DMS 273 (cell line): Measurements from ENCODE around the gene CMA1.
A peak's percentile ranks its signal among the peaks of the same experiment; 100 is the strongest.
"Not testable (repeated sequence)": the region's sequence is repeated elsewhere in the genome, so short reads cannot be mapped to it uniquely, and the experiment has no call there.

Experiments used
- DNase-seq: peaks from one replicate; lab custom pipeline; 2025; ENCODE audit not compliant: unreplicated experiment; lab: John Stamatoyannopoulos, UW

The CMA1 gene, protein sequence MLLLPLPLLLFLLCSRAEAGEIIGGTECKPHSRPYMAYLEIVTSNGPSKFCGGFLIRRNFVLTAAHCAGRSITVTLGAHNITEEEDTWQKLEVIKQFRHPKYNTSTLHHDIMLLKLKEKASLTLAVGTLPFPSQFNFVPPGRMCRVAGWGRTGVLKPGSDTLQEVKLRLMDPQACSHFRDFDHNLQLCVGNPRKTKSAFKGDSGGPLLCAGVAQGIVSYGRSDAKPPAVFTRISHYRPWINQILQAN

DNA sequence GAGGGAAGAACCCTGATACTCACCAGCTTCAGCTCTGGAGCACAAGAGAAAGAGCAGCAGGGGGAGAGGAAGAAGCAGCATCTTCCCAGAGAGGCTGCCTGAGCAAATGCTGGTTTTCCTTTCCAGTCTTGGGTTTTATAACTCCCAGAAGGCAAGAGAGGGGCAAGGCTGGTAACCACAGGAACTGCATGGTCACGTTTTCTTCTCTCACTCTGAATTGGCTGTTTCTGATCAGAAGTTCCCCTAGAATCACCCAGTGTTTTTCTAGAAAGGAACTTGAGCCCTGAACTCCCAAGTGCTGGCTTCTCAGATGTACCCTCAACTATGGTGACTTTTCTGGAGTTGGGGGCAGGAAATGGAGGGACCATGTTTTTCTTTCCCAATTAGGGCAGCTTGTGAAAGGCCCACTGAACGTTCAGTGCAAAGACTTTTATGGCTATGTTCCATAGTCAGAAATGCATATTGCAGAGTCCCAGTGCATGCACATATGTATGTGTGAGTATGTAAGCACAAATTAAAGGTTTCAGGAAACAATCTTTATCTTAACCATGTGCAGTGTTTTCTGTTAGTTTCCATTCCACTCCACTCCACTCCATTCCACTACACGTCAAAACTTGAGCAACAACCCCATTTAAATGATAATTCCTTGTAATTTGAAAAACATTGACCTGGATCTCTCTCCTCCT, at the start of gene CMA1:
Gene CMA1, minus strand, starts transcription at position 111 of the 686 bp plus-strand sequence. Its CDS starts 30 bp downstream, at position 81.
- no peak for DNase-seq

DNA sequence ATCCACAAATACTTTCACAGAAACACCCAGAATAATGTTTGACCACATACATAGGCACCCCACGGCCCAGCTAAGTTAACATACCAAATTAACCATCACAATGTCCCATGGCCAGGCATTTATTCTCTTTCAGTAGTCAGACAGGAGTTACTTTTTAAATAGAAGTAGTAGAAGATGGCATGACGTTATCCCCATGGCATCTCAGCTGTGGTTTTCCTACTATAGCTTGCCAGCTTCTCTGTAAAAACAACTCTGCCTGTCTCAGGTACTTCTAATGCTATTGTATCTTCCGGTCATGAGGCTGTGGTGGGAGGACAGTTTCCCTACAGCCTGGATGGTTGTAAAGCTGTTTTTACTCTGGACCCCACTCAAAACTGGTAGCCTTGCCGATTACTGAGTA, 48.7 kb upstream of the CMA1 start:
- DNase-seq, result no peak

DNA sequence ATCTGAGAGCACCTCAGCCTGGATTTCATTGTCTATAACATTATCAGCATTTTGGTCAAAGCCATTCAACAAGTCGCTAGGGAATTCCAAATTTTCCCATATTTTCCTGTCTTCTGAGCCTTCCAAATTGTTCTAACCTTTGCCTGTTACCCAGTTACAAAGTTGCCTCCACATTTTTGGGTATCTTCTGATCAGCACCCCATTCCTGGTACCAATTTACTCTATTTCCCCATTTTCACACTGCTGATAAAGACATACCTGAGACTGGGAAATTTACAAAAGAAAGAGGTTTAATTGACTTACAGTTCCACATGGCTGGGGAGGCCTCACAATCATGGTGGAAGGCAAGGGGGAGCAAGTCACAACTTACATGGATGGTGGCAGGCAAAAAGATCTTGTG, 41.0 kb upstream of the CMA1 start:
- DNase-seq, result not testable (repeated sequence)

DNA sequence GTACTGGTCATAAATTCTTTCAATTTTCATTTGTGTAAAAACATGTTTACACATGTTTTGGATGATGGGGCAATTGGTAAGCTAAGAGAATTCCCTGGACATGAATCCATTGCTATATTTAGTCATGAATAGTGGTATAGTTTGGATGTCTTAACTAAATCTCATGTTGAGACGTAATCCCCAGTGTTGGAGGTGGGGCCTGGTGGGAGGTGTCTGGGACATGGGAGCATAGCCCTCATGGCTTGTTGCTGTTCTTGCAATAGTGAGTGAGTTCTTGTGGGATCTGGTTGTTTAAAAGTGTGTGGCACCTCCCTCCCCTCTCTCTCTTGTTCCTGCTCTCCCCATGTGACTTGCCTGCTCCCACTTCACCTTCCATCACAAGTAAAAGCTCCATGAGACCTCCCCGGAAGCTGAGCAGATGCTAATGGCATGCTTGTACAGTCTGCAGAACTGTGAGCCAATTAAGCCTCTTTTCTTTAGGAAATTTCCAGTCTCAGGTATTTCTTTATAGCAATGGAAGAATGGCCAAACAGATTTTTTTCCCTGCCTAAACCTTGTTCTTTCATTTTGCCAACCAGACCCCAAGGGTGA, 34.4 kb upstream of the CMA1 start:
- DNase-seq, result no peak

DNA sequence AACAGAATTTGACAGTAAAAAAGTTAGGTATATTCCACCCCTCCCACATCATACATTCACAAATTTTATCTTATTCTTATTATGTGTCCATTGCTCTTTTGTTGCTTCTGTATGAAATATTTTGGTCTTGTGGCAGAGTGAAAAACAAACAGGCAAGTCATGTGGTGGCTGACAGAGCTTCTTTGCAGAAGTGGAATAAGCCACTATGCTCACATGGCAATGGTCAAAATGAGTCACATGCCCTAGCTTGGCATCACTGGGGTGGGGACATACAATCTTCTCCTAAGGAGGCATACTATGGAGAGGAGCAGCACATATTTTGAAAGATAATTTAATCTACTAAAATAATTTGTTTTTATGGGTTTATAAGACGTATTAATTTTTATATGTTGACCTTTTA, 27.7 kb upstream of the CMA1 start:
- no peak for DNase-seq

DNA sequence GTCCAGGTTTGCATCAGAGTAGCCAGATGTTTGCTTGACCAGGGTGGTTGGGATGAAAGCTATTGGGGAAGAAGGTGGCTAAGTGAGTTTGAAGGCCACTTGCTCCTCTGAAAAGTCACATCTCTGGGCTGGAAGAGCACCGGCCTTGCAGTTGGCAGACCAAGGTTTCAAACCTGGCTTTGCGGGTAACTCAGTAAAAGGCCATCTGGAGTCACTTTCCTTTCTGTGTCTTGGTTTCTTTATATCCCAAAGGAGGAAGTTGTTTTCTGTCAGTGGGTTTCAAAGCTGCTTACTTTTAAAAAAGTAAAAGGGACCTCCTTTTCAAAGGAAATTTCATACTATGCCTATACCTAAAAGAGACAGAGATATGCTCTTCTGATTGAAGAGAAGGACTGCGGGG, 26.2 kb upstream of the CMA1 start:
- DNase-seq, result no peak

DNA sequence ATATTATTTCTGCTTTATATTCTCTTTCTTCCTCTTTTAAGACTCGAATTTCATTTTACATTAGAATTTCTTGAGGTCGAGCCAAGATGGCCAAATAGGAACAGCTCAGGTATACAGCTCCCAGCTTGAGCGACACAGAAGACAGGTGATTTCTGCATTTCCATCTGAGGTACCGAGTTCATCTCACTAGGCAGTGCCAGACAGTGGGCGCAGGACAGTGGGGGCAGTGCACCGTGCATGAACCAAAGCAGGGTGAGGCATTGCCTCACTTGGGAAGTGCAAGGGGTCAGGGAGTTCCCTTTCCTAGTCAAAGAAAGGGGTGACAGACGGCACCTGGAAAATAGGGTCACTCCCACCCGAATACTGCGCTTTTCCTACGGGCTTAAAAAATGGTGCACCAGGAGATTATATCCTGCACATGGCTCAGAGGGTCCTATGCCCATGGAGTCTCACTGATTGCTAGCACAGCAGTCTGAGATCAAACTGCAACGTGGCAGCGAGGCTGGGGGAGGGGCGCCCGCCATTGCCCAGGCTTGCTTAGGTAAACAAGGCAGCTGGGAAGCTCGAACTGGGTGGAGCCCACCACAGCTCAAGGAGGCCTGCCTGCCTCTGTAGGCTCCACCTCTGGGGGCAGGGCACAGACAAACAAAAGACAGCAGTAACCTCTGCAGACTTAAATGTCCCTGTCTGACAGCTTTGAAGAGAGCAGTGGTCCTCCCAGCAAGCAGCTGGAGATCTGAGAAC, 18.0 kb upstream of the CMA1 start:
- not testable (repeated sequence) for DNase-seq

DNA sequence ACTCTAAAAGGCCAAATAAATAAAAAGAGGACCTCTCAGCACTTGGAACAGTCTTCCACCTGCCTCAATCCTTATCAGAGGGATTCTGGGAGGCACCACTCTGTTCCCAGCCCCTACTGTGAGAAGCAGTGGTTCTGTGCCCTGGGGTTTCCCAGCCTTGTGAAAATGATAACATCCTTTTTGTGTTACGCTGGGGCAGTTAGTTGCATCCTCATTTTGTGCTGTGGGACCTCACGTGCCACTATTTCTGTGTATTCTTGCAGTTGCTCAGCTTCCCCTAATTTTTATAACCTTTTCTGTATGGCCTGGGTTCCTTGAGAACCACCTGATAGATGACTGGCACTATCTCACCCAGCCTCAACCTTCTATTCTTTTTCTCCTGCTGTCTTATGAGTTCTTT, 10.8 kb upstream of the CMA1 start:
- no peak for DNase-seq

DNA sequence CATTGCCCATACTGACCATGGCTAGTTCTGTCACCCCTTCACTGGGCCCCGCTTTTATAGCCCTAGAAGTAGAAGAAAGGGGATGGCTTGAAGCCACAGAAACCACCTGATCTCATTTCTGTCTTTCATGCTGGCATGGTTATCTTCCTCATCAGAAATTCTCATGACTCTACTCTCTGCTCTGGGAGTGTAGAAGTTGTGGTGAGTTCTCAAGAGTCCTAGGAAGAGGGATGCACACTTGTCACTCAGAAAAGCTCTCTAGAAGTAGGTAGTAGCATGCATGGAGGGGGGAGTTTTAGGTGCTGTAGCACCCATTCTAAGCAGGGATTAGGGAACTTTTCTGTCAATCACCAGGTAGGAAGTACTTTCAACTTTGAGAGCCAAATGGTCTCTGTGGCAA, 6.1 kb upstream of the CMA1 start:
- DNase-seq, result no peak

DNA sequence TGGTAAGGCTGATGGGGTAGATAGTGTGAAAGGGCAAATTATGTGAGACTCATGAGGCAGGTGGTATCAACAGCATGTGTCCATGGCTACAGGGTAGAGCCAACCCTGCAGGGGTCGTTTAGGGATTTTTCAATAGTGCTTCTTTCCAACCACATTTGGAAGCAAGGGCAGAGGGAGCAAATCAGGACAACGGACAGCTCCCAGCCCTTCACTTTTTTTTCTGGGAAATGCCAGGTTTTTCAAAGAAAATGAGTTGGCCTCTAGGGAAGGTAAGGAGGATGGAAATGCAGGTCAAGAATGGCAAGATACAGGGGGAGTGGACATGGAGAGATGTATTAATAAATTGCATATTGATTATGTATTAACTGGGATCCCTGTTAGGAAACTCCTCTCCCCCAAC, 4.9 kb upstream of the CMA1 start:
- no peak for DNase-seq

DNA sequence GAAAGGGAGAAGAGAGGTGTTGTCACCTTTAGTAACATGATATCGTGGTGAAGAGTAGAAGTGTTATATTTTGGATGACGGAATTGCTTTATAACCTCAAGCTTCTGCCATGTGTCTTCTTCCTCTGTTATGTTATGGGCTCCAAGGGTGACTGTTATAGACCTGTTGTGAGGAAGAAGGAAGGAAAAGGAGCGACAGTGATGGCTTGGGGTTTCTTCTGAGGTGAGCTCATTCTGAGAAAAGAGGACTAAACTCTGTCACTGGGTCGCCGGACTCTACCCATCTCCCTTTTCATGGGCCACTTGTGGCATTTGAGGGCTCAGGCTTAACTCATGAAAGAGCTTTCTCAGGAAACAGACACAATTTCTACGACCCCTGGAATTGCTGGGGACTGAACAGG, 1.6 kb downstream of the CMA1 start:
- no peak for DNase-seq

DNA sequence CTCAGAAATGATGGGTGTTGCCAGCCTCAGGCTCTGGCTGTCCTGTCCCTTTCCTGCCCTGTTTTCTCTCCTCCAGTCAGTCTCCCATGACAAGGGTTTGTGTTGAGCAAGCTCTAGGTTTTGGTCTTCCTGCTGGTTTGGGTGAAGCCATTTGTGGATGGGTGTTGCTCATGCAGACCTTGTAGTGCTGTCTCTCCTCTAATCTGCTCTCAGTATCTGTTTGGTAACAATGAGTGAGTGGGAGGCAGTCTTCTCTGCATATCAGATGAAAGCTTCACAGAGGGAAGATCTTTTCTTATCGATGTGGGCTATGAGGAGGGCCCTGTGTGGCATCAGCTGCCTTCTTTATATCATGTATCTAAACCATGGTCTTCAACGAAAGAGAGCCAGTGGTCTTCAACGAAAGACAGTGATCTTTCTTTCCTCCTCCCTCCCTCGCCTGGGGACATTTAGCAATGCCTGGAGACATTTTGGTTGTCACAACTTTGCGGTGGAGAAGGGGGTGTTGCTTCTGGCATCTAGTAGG, 3.6 kb downstream of the CMA1 start:
- no peak for DNase-seq

DNA sequence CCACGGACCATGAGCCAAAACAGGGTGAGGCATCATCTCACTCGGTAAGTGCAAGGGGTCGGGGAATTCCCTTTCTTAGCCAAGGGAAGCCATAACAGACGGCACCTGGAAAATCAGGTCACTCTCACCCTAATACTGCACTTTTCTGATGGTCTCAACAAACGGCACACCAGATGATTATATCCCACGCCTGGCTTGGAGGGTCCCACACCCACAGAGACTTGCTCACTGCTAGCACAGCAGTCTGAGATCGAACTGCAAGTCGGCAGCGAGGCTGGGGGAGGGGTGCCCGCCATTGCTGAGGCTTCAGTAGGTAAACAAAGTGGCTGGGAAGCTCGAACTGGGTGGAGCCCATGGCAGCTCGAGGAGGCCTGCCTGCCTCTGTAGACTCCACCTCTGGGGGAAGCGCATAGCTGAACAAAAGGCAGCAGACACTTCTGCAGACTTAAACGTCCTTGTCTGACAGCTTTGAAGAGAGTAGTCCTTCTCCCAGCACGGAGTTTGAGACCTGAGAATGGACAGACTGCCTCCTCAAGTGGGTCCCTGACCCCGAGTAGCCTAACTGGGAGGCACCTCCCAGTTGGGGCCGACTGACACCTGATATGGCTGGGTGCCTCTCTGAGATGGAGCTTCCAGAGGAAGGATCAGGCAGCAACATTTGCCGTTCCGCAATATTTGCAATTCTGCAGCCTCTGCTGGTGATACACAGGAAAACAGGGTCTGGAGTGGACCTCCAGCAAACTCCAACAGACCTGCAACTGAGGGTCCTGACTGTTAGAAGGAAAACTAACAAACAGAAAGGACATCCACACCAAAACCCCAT, 16.3 kb downstream of the CMA1 start:
- not testable (repeated sequence) for DNase-seq

DNA sequence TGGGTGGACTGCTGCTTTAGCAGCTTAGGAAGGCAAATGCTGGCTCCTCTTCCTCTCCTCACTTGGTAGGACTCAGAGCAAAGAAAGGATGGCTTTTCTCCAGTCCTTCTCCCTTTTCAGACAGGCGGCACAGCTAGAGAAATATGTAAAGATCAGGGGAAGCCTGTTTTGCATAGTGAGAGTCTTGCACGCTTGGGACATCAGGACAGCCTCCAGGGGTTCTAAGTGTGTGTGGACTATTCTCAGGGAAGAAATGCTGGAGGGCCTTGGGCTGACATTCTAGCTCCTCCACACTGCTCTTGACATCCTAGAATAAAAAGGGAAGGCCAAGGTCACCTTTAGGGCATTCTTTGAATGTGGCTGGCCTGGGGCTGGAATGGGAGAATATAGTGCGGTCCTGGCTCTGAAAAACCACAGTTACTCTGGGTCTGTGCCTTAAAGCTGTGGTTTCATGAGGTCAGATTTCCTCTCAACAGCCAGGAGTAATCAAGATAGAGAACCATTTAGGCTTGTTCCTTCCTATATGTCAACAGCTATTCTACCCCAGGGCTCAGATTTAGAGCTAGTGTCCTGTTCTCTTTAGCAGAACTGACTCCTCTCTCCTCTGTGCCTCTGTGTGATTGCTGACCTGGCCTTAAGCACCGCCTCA, 24.3 kb downstream of the CMA1 start:
- DNase-seq, result no peak

DNA sequence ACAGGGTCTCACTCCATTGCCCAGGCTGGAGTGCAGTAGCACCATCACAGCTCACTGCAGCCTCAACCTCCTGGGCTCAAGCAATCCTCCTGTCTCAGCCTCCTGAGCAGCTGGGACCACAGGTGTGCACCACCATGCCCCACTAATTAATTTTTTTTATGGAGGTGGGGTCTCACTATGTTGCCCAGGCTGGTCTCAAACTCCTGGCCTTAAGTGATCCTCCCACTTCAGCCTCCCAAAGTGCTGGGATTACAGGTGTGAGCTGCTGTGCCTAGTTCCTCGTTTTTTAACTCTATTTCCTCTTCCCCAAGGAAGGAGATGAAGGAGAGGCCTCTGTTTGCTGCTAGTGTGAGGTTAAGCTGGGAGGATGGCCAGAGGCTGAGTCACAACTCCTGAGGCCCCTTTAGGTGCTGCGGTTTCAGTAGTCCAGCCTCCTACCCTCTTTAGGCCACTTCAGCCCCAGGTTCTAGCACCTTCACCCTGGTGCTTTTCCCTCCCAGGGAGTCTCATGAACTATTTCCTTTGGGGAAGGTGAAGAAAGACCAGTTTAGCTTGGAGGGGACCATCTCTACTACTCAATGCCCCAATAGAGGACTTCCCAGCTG, 25.3 kb downstream of the CMA1 start:
- DNase-seq, result not testable (repeated sequence)

DNA sequence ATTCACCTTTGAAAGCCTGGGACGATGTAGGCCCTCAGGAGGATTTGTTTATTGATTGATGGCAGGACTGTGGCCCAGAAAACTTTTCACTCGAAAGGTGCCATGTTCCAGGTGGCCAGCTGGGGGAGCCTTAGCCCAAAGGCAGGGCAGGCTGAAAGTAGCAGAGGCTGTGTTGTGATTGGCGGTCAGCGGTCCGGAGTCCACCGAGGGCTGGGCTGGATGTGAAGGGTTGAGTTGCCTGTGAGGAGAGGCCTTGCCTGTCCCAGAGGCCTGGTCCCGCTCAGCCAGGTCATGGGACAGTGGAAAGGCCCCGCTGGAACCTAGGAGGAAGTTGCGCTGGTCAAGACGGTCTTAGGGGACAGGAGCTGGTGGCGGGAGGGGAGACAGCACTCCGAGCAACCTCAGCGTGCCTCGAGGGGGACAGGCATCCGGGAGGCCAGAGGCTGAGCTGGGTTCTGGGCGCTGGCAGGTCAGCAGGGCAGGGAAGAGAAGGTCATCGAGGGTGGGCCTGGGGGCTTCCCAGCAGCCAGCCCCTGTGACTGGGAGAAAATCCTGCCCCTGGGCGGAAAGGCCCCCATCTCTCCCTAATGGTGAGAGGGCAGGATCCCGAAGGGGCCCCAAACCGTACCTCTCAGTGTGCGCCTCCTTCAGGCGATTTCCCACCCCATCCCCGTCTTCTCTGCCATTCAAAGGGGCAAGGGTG, 26.3 kb downstream of the CMA1 start:
- DNase-seq, result peak; percentile 65

DNA sequence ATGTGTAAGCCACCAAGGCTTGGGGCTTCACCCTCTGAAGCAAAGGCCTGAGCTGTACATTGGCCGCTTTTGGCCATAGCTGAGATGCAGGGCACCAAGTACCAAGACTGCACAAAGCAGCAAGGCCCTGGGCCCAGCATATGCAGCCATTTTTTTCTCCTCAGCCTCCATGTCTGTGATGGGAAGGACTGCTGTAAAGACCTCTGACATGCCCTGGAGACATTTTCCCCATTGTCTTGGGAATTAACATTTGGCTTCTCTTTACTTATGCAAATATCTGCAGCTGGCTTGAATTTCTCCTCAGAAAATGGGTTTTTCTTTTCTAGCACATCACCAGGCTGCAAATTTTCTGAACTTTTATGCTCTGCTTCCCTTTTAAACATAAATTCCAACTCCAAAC, 28.1 kb downstream of the CMA1 start:
- DNase-seq, result not testable (repeated sequence)

DNA sequence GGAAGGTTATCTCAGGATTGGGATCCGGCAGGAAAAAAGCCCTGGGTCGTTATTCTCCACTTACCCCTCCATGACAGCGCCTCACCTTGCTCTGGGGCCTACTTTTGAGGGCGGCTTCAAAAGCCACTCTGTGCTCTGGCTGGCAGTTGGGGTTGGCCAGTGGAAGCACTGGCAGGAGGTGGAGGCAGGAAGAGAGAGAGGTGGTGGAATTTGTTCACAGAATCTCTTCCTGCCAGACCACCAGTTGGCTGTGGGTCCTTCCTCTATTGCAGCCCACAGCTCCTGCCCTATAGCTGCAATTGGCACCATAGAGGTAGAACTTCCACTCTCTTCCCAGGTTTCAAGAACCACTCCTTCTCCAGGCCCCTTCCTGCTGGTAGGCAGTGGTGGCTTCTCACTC, 32.8 kb downstream of the CMA1 start:
- no peak for DNase-seq

DNA sequence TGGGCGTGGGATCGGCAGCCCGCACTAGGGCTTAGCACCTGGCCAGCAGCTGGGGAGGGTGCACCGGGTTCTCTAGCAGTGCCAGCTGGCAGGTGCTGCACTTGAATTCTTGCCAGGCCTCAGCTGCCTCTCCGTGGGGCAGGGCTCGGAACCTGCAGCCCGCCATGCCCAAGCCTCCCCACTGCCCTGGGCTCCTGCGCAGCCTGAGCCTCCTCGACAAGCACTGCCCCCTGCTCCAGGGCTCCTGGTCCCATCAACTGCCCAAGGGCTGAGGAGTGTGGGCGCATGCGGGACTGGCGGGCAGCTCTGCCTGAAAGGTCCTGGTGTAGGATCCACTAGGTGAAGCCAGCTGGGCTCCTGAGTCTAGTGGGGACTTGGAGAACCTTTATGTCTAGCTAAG, 34.9 kb downstream of the CMA1 start:
- no peak for DNase-seq
